HG03469 (cell line): Measurements from ENCODE around the gene LIPG.
"Not testable (repeated sequence)": the region's sequence is repeated elsewhere in the genome, so short reads cannot be mapped to it uniquely, and the experiment has no call there.

ENCODE experiments used
- ATAC-seq: cut with Tn5 transposase; IDR thresholded peaks from one replicate; pipeline ENCODE4 v1.9.1; 2021; ENCODE audit warnings: mild to moderate bottlenecking, moderate library complexity, moderate number of reproducible peaks; ENCODE audit not compliant: unreplicated experiment

Gene LIPG

GRCh38 chr18:49546278-49546677 is 15.6 kb upstream of the LIPG start:
- no peak for ATAC-seq

GRCh38 chr18:49546719-49547273 is 15.1 kb upstream of the LIPG start:
- no peak for ATAC-seq

- ATAC-seq = no peak
These were observed 14.2 kb upstream of the LIPG start for GRCh38 chr18:49547701-49548100.

GRCh38 chr18:49548229-49548636 is 13.6 kb upstream of the LIPG start:
- ATAC-seq = no peak

GRCh38 chr18:49550621-49551339 is 11.1 kb upstream of the LIPG start:
- ATAC-seq = no peak

GRCh38 chr18:49553003-49553402 is 8.9 kb upstream of the LIPG start:
- ATAC-seq = no peak

- no peak for ATAC-seq
These were observed 6.2 kb upstream of the LIPG start for GRCh38 chr18:49555641-49556040.

GRCh38 chr18:49558356-49558755 is 3.5 kb upstream of the LIPG start:
- no peak for ATAC-seq

GRCh38 chr18:49559326-49559931 is 2.4 kb upstream of the LIPG start:
- ATAC-seq = not testable (repeated sequence)

- ATAC-seq = no peak
These were observed 1.6 kb upstream of the LIPG start for GRCh38 chr18:49560277-49560623.

GRCh38 chr18:49560624-49561288 is 1.1 kb upstream of the LIPG start:
- no peak for ATAC-seq

- ATAC-seq = no peak
These were observed 748 bp downstream of the LIPG start for GRCh38 chr18:49562481-49563129.

GRCh38 chr18:49563130-49563540 is 1.3 kb downstream of the LIPG start:
- ATAC-seq = no peak

- no peak for ATAC-seq
These were observed 2.1 kb downstream of the LIPG start for GRCh38 chr18:49563701-49564517.

GRCh38 chr18:49564518-49564834 is 2.6 kb downstream of the LIPG start:
- no peak for ATAC-seq

GRCh38 chr18:49565101-49565500 is 3.2 kb downstream of the LIPG start:
- no peak for ATAC-seq

- ATAC-seq = no peak
These were observed 3.8 kb downstream of the LIPG start for GRCh38 chr18:49565612-49566011.

GRCh38 chr18:49566217-49566770 is 4.4 kb downstream of the LIPG start:
- no peak for ATAC-seq

- no peak for ATAC-seq
These were observed 5.1 kb downstream of the LIPG start for GRCh38 chr18:49566985-49567384.

- no peak for ATAC-seq
These were observed 7.9 kb downstream of the LIPG start for GRCh38 chr18:49569724-49570123.
